ENCODE data around the gene IWS1. TPM values are rescaled to one million over a fixed set of nuclear protein-coding genes. Genes with fewer than 3 reads are reported as not detected.
"Not testable (repeated sequence)": the region's sequence is repeated elsewhere in the genome, so short reads cannot be mapped to it uniquely, and the experiment has no call there.

The IWS1 gene
- total RNA-seq, 8 experiments from 2014 or later: 40.1 to 56.7 (median 46.8) TPM

GRCh38 chr2:127452423-127452822 lies 73.9 kb downstream of the IWS1 start:
- in situ Hi-C loops (cut with MboI; ENCODE audit: low pct_unique_long_range_greater_than_20kb in 2 of 9, low sequenced_read_pairs in 9 of 9, unreplicated experiment in 9 of 9): loop anchor here in 1 of 9 experiments (25.0 kb wide), 1 partner anchor 265 kb away; no protein-coding TSS in a partner anchor
- WGBS, 10 experiments: 80 to 96% (median 94%) methylated on average over 1 to 5 of the region's 8 CpGs; no CpG with 5 or more reads in 6 of the 10 experiments
- not testable (repeated sequence) for H3K4me3 ChIP-seq; H3K4me1 ChIP-seq (replicated peaks in 1 of 2); ATAC-seq (replicated peaks in 6 of 8); H3K27ac ChIP-seq

- 0 to 100% (median 83%) methylated on average over 1 to 3 of the region's 6 CpGs; no CpG with 5 or more reads in 2 of the 10 experiments for WGBS, 10 experiments
- Histone ChIP-seq H3K27ac (no peak overlapping the region), H3K4me1 (replicated peaks in 1 of 2) (peaks cover 0 to 5% of the 10 kb centered on the region in 2 donors), H3K4me3 (no peak overlapping the region)
- in situ Hi-C loops (cut with MboI; ENCODE audit: low pct_unique_long_range_greater_than_20kb in 2 of 9, low sequenced_read_pairs in 9 of 9, unreplicated experiment in 9 of 9): loop anchor here in 1 of 9 experiments (25.0 kb wide), 1 partner anchor 265 kb away; no protein-coding TSS in a partner anchor
- no peak for ATAC-seq (replicated peaks in 6 of 8)
Measured at GRCh38 chr2:127451981-127452380, 74.3 kb downstream of the IWS1 start.

- WGBS, 10 experiments: 45 to 100% (median 76%) methylated on average over 1 to 4 of the region's 4 CpGs
- H3K4me3 ChIP-seq: no peak overlapping the region
- no peak for ATAC-seq (replicated peaks in 6 of 8)
- H3K27ac ChIP-seq: no peak overlapping the region
- in situ Hi-C loops (cut with MboI; ENCODE audit: low pct_unique_long_range_greater_than_20kb in 2 of 9, low sequenced_read_pairs in 9 of 9, unreplicated experiment in 9 of 9): loop anchor here in 1 of 9 experiments (25.0 kb wide), 1 partner anchor 263 kb away; no protein-coding TSS in a partner anchor
- peaks cover 0 to 2% of the 10 kb centered on the region in 2 donors for H3K4me1 ChIP-seq (replicated peaks in 1 of 2)
Measured at GRCh38 chr2:127449898-127450297, 76.4 kb downstream of the IWS1 start.

- in situ Hi-C loops (cut with MboI; ENCODE audit: low pct_unique_long_range_greater_than_20kb in 2 of 9, low sequenced_read_pairs in 9 of 9, unreplicated experiment in 9 of 9): no loop called here
- peaks cover 0 to 2% of the 10 kb centered on the region in 2 donors for H3K4me1 ChIP-seq (replicated peaks in 1 of 2)
- H3K4me3 ChIP-seq: no peak overlapping the region
- 0 to 100% (median 40%) methylated on average over 1 to 4 of the region's 4 CpGs; no CpG with 5 or more reads in 1 of the 10 experiments for WGBS, 10 experiments
- no peak overlapping the region for H3K27ac ChIP-seq
- ATAC-seq (replicated peaks in 6 of 8): no peak
Measured at GRCh38 chr2:127449414-127449813, 76.9 kb downstream of the IWS1 start.

GRCh38 chr2:127448526-127448925 lies 77.8 kb downstream of the IWS1 start:
- ATAC-seq (replicated peaks in 6 of 8): peak in 2 of 8 experiments; percentile 61 to 91
- H3K27ac ChIP-seq: no peak overlapping the region
- WGBS, 10 experiments: 33 to 100% (median 92%) methylated on average over 2 of the region's 2 CpGs; no CpG with 5 or more reads in 1 of the 10 experiments
- H3K4me3 ChIP-seq: no peak overlapping the region
- in situ Hi-C loops (cut with MboI; ENCODE audit: low pct_unique_long_range_greater_than_20kb in 2 of 9, low sequenced_read_pairs in 9 of 9, unreplicated experiment in 9 of 9): no loop called here
- H3K4me1 ChIP-seq (replicated peaks in 1 of 2): peaks cover 0 to 2% of the 10 kb centered on the region in 2 donors

- in situ Hi-C loops (cut with MboI; ENCODE audit: low pct_unique_long_range_greater_than_20kb in 2 of 9, low sequenced_read_pairs in 9 of 9, unreplicated experiment in 9 of 9): no loop called here
- no peaks in the 10 kb centered on the region for H3K4me1 ChIP-seq (replicated peaks in 1 of 2)
- no peak for ATAC-seq (replicated peaks in 6 of 8)
- 50 to 80% (median 80%) methylated on average over 1 to 2 of the region's 5 CpGs; no CpG with 5 or more reads in 6 of the 10 experiments for WGBS, 10 experiments
- no peak overlapping the region for H3K27ac ChIP-seq
- no peak overlapping the region for H3K4me3 ChIP-seq
Measured at GRCh38 chr2:127439343-127439742, 86.9 kb downstream of the IWS1 start.

- Histone ChIP-seq H3K27ac (no peak overlapping the region), H3K4me1 (replicated peaks in 1 of 2) (no peaks in the 10 kb centered on the region), H3K4me3 (no peak overlapping the region)
- no peak for ATAC-seq (replicated peaks in 6 of 8)
- in situ Hi-C loops (cut with MboI; ENCODE audit: low pct_unique_long_range_greater_than_20kb in 2 of 9, low sequenced_read_pairs in 9 of 9, unreplicated experiment in 9 of 9): no loop called here
- WGBS, 10 experiments: 20 to 100% (median 79%) methylated on average over 1 to 6 of the region's 13 CpGs; no CpG with 5 or more reads in 2 of the 10 experiments
Measured at GRCh38 chr2:127437781-127438726, 88.2 kb downstream of the IWS1 start.

- no peaks in the 10 kb centered on the region for H3K4me1 ChIP-seq (replicated peaks in 1 of 2)
- no peak overlapping the region for H3K4me3 ChIP-seq
- no peak for ATAC-seq (replicated peaks in 6 of 8)
- 43 to 86% (median 67%) methylated on average over 2 to 5 of the region's 9 CpGs; no CpG with 5 or more reads in 6 of the 10 experiments for WGBS, 10 experiments
- in situ Hi-C loops (cut with MboI; ENCODE audit: low pct_unique_long_range_greater_than_20kb in 2 of 9, low sequenced_read_pairs in 9 of 9, unreplicated experiment in 9 of 9): no loop called here
- no peak overlapping the region for H3K27ac ChIP-seq
Measured at GRCh38 chr2:127437056-127437455, 89.2 kb downstream of the IWS1 start.

GRCh38 chr2:127434515-127434914 lies 91.8 kb downstream of the IWS1 start:
- Histone ChIP-seq H3K27ac (no peak overlapping the region), H3K4me1 (replicated peaks in 1 of 2) (no peaks in the 10 kb centered on the region), H3K4me3 (no peak overlapping the region)
- in situ Hi-C loops (cut with MboI; ENCODE audit: low pct_unique_long_range_greater_than_20kb in 2 of 9, low sequenced_read_pairs in 9 of 9, unreplicated experiment in 9 of 9): no loop called here
- 74 to 100% (median 84%) methylated on average over 1 to 6 of the region's 6 CpGs; no CpG with 5 or more reads in 1 of the 10 experiments for WGBS, 10 experiments
- ATAC-seq (replicated peaks in 6 of 8): no peak

- WGBS, 10 experiments: 48 to 100% (median 79%) methylated on average over 2 to 9 of the region's 14 CpGs; no CpG with 5 or more reads in 2 of the 10 experiments
- in situ Hi-C loops (cut with MboI; ENCODE audit: low pct_unique_long_range_greater_than_20kb in 2 of 9, low sequenced_read_pairs in 9 of 9, unreplicated experiment in 9 of 9): no loop called here
- Histone ChIP-seq H3K27ac (no peak overlapping the region), H3K4me1 (replicated peaks in 1 of 2) (no peaks in the 10 kb centered on the region), H3K4me3 (no peak overlapping the region)
- no peak for ATAC-seq (replicated peaks in 6 of 8)
Measured at GRCh38 chr2:127431408-127432023, 94.8 kb downstream of the IWS1 start.
